Right atrium auricular region (tissue), 2 donors: ENCODE data around the gene IGFBP6. TPM values are rescaled to one million over a fixed set of nuclear protein-coding genes. Genes with fewer than 3 reads are reported as not detected.
A peak's percentile ranks its signal among the peaks of the same experiment; 100 is the strongest.

Experiments used
- DNase-seq: peaks from one replicate; pipeline ENCODE4 v3.0.0-alpha.2; 2019; ENCODE audit warnings: low spot score
- H3K27ac ChIP-seq, 2 donors: fragments of 200-600 bp; sonication (generic); 1 replicate in 1 of 2; 2 replicates in 1 of 2; pipeline ENCODE4 v1.5.1; 2016 to 2019
- H3K27me3 ChIP-seq, 2 donors: fragments of 200-600 bp; sonication (generic); one replicate each; pipeline versions ENCODE4 v1.5.1 to v1.6.0; 2017 to 2019
- H3K36me3 ChIP-seq: fragments of 200-600 bp; sonication (generic); one replicate; pipeline ENCODE4 v1.5.1; 2016
- H3K4me1 ChIP-seq, 2 donors: fragments of 200-600 bp; sonication (generic); one replicate each; pipeline versions ENCODE4 v1.5.1 to v1.6.0; 2017 to 2019
- H3K4me3 ChIP-seq, 2 donors: fragments of 200-600 bp; sonication (generic); 1 replicate in 1 of 2; 2 replicates in 1 of 2; pipeline ENCODE4 v1.5.1; 2017 to 2019; ENCODE audit warnings: mild to moderate bottlenecking in 1 of 2, moderate library complexity in 1 of 2
- H3K9me3 ChIP-seq, 2 donors: fragments of 200-600 bp; sonication (generic); one replicate each; pipeline ENCODE4 v1.5.1; 2019
- total RNA-seq, 2 donors: library from RNA; depleted of rRNA; stranded (reverse); fragments of >200 nt; gene quantifications; one replicate each; pipeline ENCODE4 v1.1.0, GENCODE V29; 2016
- TF ChIP-seq, protein P1 (sequence below), 2 donors: fragments of 200-600 bp; sonication (generic); IDR thresholded peaks; one replicate each; pipeline ENCODE4 v1.5.1; 2019; ENCODE audit warnings: antibody characterized with exemption in 2 of 2

The IGFBP6 gene
- total RNA-seq, 2 donors from 2014 or later: 99.0 to 358 TPM

DNA sequence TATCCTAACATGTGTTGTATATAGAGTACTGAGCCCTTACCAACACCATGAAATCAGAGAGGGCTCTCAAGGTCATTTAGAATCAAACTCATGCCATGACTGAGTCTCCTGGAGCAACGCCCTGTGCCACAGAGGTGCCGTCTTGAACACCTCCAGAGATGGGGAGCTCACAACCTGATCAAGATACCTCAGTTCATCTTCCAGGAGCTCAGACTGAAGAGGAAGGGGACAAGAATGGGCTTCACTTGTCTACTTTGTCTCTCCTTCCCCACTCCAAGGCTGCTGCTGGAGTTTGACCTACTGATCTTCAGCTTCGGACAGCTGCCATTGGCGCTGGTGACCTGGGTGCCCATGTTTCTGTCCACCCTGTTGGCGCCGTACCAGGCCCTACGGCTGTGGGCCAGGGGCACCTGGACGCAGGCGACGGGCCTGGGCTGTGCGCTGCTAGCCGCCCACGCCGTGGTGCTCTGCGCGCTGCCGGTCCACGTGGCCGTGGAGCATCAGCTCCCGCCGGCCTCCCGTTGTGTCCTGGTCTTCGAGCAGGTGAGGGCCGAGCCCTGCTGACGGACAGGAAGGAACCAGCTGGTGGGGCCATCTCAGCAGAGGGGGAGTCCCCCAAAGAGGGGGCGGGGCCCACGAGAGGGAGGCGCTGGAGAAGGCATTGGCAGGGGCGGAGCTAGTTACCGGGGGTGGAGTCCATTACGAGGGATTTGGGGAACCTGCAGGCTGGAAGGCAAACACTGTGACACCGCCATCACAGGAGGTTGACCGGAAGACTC, 17.8 kb downstream of the IGFBP6 start:
- TF ChIP-seq, protein P1, sequence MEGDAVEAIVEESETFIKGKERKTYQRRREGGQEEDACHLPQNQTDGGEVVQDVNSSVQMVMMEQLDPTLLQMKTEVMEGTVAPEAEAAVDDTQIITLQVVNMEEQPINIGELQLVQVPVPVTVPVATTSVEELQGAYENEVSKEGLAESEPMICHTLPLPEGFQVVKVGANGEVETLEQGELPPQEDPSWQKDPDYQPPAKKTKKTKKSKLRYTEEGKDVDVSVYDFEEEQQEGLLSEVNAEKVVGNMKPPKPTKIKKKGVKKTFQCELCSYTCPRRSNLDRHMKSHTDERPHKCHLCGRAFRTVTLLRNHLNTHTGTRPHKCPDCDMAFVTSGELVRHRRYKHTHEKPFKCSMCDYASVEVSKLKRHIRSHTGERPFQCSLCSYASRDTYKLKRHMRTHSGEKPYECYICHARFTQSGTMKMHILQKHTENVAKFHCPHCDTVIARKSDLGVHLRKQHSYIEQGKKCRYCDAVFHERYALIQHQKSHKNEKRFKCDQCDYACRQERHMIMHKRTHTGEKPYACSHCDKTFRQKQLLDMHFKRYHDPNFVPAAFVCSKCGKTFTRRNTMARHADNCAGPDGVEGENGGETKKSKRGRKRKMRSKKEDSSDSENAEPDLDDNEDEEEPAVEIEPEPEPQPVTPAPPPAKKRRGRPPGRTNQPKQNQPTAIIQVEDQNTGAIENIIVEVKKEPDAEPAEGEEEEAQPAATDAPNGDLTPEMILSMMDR (IDR thresholded peaks at IDR 0.05): no peak

DNA sequence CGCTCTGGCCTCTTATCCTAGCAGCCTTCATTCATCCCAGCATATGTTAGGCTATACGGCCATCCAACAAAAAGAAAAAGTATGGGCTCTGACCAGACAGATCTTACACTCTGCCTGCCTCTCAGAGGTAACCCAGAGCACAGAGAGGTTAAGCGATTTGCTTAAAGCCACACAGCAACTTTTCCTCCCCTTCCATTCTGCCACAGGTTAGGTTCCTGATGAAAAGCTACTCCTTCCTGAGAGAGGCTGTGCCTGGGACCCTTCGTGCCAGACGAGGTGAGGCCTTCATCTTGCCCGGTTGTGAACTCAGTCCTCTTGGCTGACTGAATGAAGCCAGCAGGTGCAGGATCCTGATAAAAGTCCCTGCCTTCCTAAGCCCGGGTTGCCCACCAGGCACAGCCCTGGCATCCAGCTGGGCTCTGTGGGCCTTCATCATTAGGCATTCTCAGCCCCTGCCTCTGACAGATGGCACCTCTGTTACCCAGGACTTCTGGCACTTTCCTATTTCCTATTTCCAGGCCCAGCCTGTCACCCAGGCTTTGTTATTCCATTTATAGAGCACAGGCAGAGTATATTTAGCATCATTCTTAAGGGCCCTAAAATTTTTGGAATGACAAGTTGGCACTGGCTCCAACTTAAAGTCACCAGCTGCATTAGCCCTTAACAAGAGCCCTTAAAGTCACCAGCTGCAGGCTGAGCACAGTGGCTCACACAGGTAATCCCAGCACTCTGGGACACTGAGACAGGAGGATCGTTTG, 18.6 kb downstream of the IGFBP6 start:
- H3K36me3 ChIP-seq: no peaks in the 10 kb centered on the region
- DNase-seq: no peak
- H3K27ac ChIP-seq: peak overlapping the region; percentile 57 to 81
- TF ChIP-seq, protein P1 (IDR thresholded peaks at IDR 0.05): no peak
- peaks cover 0 to 14% of the 10 kb centered on the region in 2 donors for H3K4me1 ChIP-seq
- no peaks in the 10 kb centered on the region for H3K27me3 ChIP-seq
- H3K9me3 ChIP-seq: no peaks in the 10 kb centered on the region
- no peak overlapping the region for H3K4me3 ChIP-seq

More for the DNA sequence above, 17.8 kb downstream of the IGFBP6 start:
- H3K27ac ChIP-seq: peak overlapping the region; percentile 57 to 81
- no peaks in the 10 kb centered on the region for H3K36me3 ChIP-seq
- no peak overlapping the region for H3K4me3 ChIP-seq
- DNase-seq: no peak
- no peaks in the 10 kb centered on the region for H3K27me3 ChIP-seq
- no peaks in the 10 kb centered on the region for H3K9me3 ChIP-seq
- H3K4me1 ChIP-seq: peaks cover 0 to 14% of the 10 kb centered on the region in 2 donors

DNA sequence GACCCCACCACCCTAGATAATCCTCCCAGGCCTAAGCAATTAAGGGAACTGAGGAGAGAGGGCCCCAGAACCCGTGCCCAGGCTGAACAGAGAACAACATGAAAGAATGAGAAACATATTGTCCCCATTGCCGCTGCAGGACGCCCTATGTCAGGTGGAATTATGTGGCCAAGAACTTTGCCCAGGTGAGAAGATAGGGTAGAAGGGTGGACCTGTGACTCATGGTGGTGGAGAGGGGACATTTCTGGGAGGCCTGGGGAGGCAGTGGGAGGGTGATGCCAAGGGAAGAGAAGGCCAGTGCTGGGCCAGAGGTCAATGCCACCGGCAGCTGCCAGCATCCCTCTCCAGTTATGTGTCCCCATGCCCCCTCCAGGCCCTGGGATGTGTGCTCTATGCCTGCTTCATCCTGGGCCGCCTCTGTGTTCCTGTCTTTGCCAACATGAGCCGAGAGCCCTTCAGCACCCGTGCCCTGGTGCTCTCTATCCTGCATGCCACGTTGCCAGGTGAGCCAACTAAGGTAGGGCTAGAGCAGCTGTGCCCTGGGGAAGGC, 21.4 kb downstream of the IGFBP6 start:
- peak; percentile 32 for DNase-seq
- Histone ChIP-seq H3K4me3 (no peak overlapping the region), H3K9me3 (no peaks in the 10 kb centered on the region), H3K4me1 (peaks cover 0 to 14% of the 10 kb centered on the region in 2 donors), H3K36me3 (no peaks in the 10 kb centered on the region), H3K27ac (no peak overlapping the region), H3K27me3 (no peaks in the 10 kb centered on the region)
- TF ChIP-seq, protein P1 (IDR thresholded peaks at IDR 0.05): no peak

DNA sequence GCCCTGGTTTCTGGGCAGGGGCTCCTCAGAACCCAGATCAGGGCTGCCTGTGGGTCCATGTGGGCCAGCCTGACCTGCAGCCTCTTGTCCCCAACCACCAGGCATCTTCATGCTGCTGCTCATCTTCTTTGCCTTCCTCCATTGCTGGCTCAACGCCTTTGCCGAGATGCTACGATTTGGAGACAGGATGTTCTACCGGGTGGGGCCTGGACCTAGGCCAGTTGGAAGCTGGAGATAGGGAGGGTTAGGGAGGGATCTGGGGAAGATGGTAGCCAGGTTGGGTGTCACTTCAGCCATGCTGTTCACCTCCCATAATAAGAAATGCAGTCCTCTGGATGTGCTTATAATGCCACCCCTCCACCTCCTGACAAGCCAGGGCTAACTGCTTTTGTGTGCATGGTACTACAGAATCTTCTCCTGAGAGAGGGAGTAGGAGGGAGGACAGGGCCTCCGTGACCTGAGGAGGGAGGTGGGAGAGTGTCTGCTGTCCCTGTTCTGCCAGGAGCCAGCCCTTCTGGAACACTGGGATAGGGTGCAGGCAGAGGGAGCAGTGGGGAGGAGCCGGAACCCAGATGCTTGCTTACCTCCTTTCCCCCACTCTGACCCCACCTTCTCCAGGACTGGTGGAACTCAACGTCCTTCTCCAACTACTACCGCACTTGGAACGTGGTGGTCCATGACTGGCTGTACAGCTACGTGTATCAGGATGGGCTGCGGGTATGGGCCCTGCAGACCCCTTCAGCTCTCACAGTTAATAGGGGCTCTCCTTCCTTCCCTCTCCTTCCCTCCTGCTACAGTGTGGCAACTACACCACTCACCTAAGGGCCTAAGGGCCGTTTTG, 23.4 kb downstream of the IGFBP6 start:
- TF ChIP-seq, protein P1 (IDR thresholded peaks at IDR 0.05): no peak
- Histone ChIP-seq H3K4me1 (peaks cover 0 to 8% of the 10 kb centered on the region in 2 donors), H3K27me3 (no peaks in the 10 kb centered on the region), H3K9me3 (no peaks in the 10 kb centered on the region), H3K36me3 (no peaks in the 10 kb centered on the region), H3K4me3 (no peak overlapping the region), H3K27ac (no peak overlapping the region)
- no peak for DNase-seq

DNA sequence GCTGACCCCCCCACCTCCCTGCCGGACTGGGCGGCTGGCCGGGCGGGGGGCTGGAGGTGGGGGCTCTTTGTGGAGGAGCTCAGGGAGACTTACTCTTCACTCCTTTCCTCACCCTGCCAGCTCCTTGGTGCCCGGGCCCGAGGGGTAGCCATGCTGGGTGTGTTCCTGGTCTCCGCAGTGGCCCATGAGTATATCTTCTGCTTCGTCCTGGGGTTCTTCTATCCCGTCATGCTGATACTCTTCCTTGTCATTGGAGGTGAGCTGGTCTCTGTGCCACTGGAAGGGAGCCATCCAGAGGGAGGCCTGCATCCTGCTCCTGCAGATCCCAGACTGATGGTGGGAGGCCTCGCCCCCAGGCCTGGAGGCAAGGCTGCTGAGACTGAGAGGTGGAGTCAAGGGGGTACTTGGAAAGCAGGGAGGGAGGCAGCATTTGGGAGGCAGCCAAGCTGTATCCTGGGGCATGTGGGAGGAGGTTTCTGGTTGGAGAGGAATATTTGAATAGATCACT, 25.5 kb downstream of the IGFBP6 start:
- Histone ChIP-seq H3K27ac (no peak overlapping the region), H3K4me1 (no peaks in the 10 kb centered on the region), H3K36me3 (no peaks in the 10 kb centered on the region), H3K4me3 (no peak overlapping the region), H3K27me3 (no peaks in the 10 kb centered on the region), H3K9me3 (no peaks in the 10 kb centered on the region)
- DNase-seq: no peak
- TF ChIP-seq, protein P1 (IDR thresholded peaks at IDR 0.05): no peak
